Effector memory CD8-positive, alpha-beta T cell (primary cell): ENCODE data around the gene GPC5.

ENCODE experiments used
- ATAC-seq: fragments of 150-1000 bp; cut with Tn5 transposase; replicated peaks from 2 replicates; pipeline ENCODE4 v1.10.0; 2021; ENCODE audit warnings: mild to moderate bottlenecking, moderate library complexity
- DNase-seq, 3 experiments: peaks; one replicate each; pipeline ENCODE4 v3.0.0; 2021
- H3K27ac Mint-ChIP-seq, 2 donors: one replicate each; pipeline ENCODE4 v1.8.0; 2022; ENCODE audit warnings: mild to moderate bottlenecking in 2 of 2, mixed read lengths in 2 of 2, moderate library complexity in 2 of 2
- H3K27me3 Mint-ChIP-seq, 2 donors: one replicate each; pipeline ENCODE4 v1.8.0; 2022; ENCODE audit warnings: mixed read lengths in 2 of 2
- H3K36me3 Mint-ChIP-seq: one replicate; pipeline ENCODE4 v1.8.0; 2022; ENCODE audit warnings: mild to moderate bottlenecking, moderate library complexity, mixed read lengths; ENCODE audit not compliant: insufficient read depth
- H3K4me1 Mint-ChIP-seq, 2 donors: one replicate each; pipeline ENCODE4 v1.8.0; 2022; ENCODE audit warnings: low read depth in 2 of 2, mixed read lengths in 2 of 2
- H3K4me3 Mint-ChIP-seq, 2 donors: one replicate each; pipeline ENCODE4 v1.8.0; 2022; ENCODE audit warnings: mild to moderate bottlenecking in 2 of 2, mixed read lengths in 2 of 2, moderate library complexity in 2 of 2
- H3K9me3 Mint-ChIP-seq, 2 donors: one replicate each; pipeline ENCODE4 v1.8.0; 2022; ENCODE audit warnings: mixed read lengths in 2 of 2

Gene GPC5

GRCh38 chr13:91450913-91451312 is 52.5 kb downstream of the GPC5 start:
- no peaks in the 10 kb centered on the region for H3K9me3 Mint-ChIP-seq
- peaks cover 7% of the 10 kb centered on the region in 2 donors for H3K27me3 Mint-ChIP-seq
- no peak overlapping the region for H3K27ac Mint-ChIP-seq
- H3K4me1 Mint-ChIP-seq, result no peaks in the 10 kb centered on the region
- DNase-seq (no peak), ATAC-seq (no peak)
- H3K4me3 Mint-ChIP-seq, result no peak overlapping the region
- no peaks in the 10 kb centered on the region for H3K36me3 Mint-ChIP-seq

DNA sequence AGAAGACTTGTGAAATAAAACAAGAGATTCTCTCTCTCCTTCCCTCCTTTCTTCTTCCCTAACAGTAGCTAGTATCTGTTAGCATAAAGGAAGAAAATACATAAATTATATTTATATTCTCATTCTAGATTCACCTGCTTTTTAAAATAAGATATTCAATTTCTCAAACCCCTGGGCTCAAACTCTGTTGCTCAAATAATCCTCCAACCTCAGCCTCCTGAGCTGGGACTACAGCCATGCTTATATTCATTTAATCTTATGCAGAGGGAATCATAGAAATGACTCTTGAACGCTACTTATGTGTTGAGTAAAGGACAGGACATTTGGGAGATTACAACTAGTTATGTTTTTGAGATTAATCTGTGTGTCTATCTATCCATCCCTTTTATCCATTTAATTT is 56.2 kb downstream of the GPC5 start:
- Mint-ChIP-seq H3K4me1 (no peaks in the 10 kb centered on the region), H3K27ac (no peak overlapping the region), H3K36me3 (no peaks in the 10 kb centered on the region), H3K9me3 (no peaks in the 10 kb centered on the region), H3K27me3 (peaks cover 7 to 10% of the 10 kb centered on the region in 2 donors), H3K4me3 (no peak overlapping the region)
- no peak for DNase-seq
- ATAC-seq, result no peak

DNA sequence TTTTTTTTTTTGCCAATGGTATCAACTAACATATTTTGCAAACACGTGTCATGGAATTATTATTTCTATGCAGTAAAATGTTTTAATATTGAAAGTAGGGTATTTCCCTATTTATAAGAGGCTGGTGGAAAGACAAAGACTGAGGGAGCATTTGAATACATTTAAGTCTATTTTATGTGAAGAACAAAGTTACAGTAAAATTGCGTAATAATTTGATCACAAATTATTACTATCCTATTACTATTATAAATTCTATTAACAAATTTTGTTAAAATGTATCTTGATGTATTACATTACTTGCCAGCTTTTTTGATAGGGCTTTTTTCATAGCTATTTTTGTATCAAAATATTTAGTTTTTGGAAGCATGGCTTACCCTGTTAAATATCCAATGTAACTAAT is 58.4 kb downstream of the GPC5 start:
- no peaks in the 10 kb centered on the region for H3K36me3 Mint-ChIP-seq
- no peaks in the 10 kb centered on the region for H3K9me3 Mint-ChIP-seq
- ATAC-seq (no peak), DNase-seq (no peak)
- H3K27me3 Mint-ChIP-seq, result peaks cover 7 to 10% of the 10 kb centered on the region in 2 donors
- H3K4me1 Mint-ChIP-seq, result no peaks in the 10 kb centered on the region
- no peak overlapping the region for H3K27ac Mint-ChIP-seq
- H3K4me3 Mint-ChIP-seq, result no peak overlapping the region

DNA sequence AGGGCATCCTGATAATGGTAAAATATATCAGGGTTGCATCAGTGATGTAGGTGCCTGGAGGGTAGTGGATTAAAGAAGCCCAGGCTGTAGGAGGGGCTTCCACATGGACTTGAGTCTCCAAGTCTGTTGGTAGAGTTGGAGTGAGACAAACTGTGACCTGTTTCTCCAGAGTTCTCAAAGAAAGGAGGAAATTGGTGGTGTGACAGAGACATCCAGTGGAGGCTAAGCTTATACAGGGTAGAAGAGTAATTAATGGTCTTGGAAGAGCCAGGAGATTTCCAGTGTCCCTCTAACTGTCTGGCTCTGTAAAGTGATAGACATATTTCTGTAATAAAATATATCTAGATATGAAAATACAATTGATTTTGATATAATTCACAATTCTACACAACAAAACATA is 61.1 kb downstream of the GPC5 start:
- DNase-seq (no peak), ATAC-seq (no peak)
- no peaks in the 10 kb centered on the region for H3K4me1 Mint-ChIP-seq
- no peaks in the 10 kb centered on the region for H3K9me3 Mint-ChIP-seq
- H3K27ac Mint-ChIP-seq, result no peak overlapping the region
- no peak overlapping the region for H3K4me3 Mint-ChIP-seq
- H3K36me3 Mint-ChIP-seq, result no peaks in the 10 kb centered on the region
- peaks cover 7 to 10% of the 10 kb centered on the region in 2 donors for H3K27me3 Mint-ChIP-seq

- no peak for ATAC-seq
- no peaks in the 10 kb centered on the region for H3K9me3 Mint-ChIP-seq
- H3K27me3 Mint-ChIP-seq, result no peaks in the 10 kb centered on the region
- DNase-seq, result no peak
- H3K36me3 Mint-ChIP-seq, result no peaks in the 10 kb centered on the region
- H3K27ac Mint-ChIP-seq, result no peak overlapping the region
- no peaks in the 10 kb centered on the region for H3K4me1 Mint-ChIP-seq
- H3K4me3 Mint-ChIP-seq, result no peak overlapping the region
Measured at GRCh38 chr13:91464336-91464735, 65.9 kb downstream of the GPC5 start.

DNA sequence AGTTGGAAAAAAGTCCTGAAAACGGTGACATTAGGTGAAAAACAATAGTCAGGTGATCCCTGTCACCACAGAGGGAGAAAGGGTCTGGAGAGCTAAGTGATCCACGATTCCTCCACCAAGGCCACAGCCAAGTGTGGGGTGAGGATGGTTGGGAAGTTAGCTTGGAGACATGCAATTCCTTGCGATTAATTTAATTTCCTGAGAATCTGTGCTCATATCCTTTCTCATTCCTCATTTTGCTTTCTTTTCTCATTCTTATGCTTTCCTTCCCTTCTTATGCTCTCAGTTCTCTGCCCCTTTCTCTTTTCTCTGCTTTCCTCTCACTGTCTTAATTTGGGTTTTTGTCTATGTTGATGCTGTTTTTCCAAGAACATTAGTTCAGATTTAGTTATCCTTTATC is 68.8 kb downstream of the GPC5 start:
- Mint-ChIP-seq H3K9me3 (no peaks in the 10 kb centered on the region), H3K36me3 (no peaks in the 10 kb centered on the region), H3K4me1 (no peaks in the 10 kb centered on the region), H3K27me3 (no peaks in the 10 kb centered on the region), H3K27ac (no peak overlapping the region), H3K4me3 (no peak overlapping the region)
- ATAC-seq (no peak), DNase-seq (no peak)

DNA sequence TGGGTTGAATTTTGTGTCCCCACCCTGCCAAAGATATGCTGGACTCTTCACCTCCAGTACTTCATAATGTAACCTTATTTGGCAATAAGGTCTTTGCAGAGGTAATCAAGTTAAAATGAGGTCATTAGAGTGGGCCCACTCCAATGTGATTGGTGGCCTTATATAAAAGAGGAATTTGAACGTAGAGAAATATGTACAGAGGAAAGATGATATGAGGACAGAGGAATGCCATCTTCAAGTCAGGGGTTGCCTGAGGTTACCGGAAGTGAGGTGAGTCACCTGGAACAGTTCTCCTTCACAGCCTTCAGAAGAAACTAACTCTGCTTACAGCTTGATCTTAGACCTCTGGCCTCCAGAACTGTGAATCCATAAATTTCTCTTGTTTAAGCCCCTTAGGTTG is 69.9 kb downstream of the GPC5 start:
- no peak overlapping the region for H3K27ac Mint-ChIP-seq
- H3K4me3 Mint-ChIP-seq, result no peak overlapping the region
- no peaks in the 10 kb centered on the region for H3K4me1 Mint-ChIP-seq
- no peak for ATAC-seq
- H3K36me3 Mint-ChIP-seq, result no peaks in the 10 kb centered on the region
- H3K27me3 Mint-ChIP-seq, result no peaks in the 10 kb centered on the region
- H3K9me3 Mint-ChIP-seq, result no peaks in the 10 kb centered on the region
- DNase-seq, result no peak

- Mint-ChIP-seq H3K4me3 (no peak overlapping the region), H3K36me3 (no peaks in the 10 kb centered on the region), H3K9me3 (no peaks in the 10 kb centered on the region), H3K27ac (no peak overlapping the region), H3K27me3 (no peaks in the 10 kb centered on the region), H3K4me1 (no peaks in the 10 kb centered on the region)
- ATAC-seq (no peak), DNase-seq (no peak)
Measured at GRCh38 chr13:91470084-91470621, 71.7 kb downstream of the GPC5 start.

DNA sequence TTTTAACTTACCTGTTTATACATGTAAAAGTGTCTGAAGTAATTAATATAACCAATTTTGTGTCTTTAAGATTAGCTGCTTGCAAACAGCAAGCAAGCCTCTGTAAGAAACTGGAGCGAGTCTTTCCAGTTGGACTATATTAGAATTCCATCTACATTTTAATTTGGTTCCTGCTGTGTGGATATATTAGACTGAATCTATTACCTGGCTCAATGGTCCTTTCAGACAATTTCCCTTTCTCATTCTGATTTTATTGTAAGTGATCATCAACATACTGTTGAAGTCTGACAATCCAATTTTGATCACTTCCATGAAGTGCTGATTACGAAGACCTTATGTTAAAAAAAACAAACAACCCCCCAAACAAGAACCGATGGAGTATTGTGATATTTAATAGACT is 72.3 kb downstream of the GPC5 start:
- Mint-ChIP-seq H3K36me3 (no peaks in the 10 kb centered on the region), H3K4me3 (no peak overlapping the region), H3K27ac (no peak overlapping the region), H3K27me3 (no peaks in the 10 kb centered on the region), H3K9me3 (no peaks in the 10 kb centered on the region), H3K4me1 (no peaks in the 10 kb centered on the region)
- ATAC-seq (no peak), DNase-seq (no peak)

DNA sequence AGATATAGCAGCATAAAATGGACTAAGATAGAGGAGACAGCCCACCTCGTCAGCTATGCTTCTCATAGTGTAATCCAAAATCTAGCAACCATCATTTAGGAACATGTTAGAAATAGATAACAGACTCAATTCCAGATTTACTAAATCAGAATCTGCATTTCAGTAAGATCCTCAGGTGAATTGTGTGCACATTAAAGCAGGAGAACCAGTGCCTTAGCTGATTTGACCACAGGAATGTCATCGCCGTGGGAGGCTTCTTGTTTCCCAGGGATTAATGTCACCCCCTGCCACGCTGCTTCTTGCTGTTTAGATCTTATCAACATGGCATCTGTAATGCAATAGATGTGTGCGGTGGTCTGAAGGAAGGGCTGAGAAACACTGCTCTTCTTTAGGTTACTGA is 84.0 kb downstream of the GPC5 start:
- Mint-ChIP-seq H3K36me3 (no peaks in the 10 kb centered on the region), H3K9me3 (no peaks in the 10 kb centered on the region), H3K4me3 (no peak overlapping the region), H3K27ac (no peak overlapping the region), H3K27me3 (no peaks in the 10 kb centered on the region), H3K4me1 (no peaks in the 10 kb centered on the region)
- ATAC-seq (no peak), DNase-seq (no peak)

- Mint-ChIP-seq H3K9me3 (peaks cover 0 to 7% of the 10 kb centered on the region in 2 donors), H3K27me3 (no peaks in the 10 kb centered on the region), H3K4me3 (no peak overlapping the region), H3K4me1 (no peaks in the 10 kb centered on the region), H3K27ac (no peak overlapping the region), H3K36me3 (no peaks in the 10 kb centered on the region)
- DNase-seq (no peak), ATAC-seq (no peak)
Measured at GRCh38 chr13:91491980-91492379, 93.6 kb downstream of the GPC5 start.

DNA sequence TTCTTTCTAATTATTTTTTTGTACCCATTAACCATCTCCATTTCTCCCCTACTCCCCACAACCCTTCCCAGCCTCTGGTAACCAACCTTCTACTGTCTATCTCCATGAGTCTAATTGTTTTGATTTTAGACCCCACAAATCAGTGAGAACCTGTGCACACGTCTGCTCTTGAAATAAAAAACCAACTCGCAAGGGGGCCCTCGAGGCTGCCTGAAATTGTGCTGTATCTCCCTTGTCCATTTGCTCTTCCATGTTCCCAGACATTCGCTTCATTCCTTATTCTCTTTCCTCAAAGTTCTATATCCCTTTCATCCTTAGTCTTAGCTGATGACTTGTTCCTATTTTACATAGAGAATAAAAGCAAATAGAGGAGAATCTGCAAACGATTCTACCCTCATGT is 95.0 kb downstream of the GPC5 start:
- Mint-ChIP-seq H3K4me3 (no peak overlapping the region), H3K9me3 (peaks cover 5 to 9% of the 10 kb centered on the region in 2 donors), H3K27me3 (no peaks in the 10 kb centered on the region), H3K36me3 (no peaks in the 10 kb centered on the region), H3K4me1 (no peaks in the 10 kb centered on the region), H3K27ac (no peak overlapping the region)
- no peak for ATAC-seq
- no peak for DNase-seq

- peaks cover 12 to 15% of the 10 kb centered on the region in 2 donors for H3K9me3 Mint-ChIP-seq
- H3K27ac Mint-ChIP-seq, result no peak overlapping the region
- H3K4me1 Mint-ChIP-seq, result no peaks in the 10 kb centered on the region
- no peak for DNase-seq
- H3K36me3 Mint-ChIP-seq, result no peaks in the 10 kb centered on the region
- no peaks in the 10 kb centered on the region for H3K27me3 Mint-ChIP-seq
- H3K4me3 Mint-ChIP-seq, result no peak overlapping the region
- ATAC-seq, result no peak
Measured at GRCh38 chr13:91498298-91498697, 99.9 kb downstream of the GPC5 start.

- no peak for ATAC-seq
- H3K4me3 Mint-ChIP-seq, result no peak overlapping the region
Measured at GRCh38 chr13:91504216-91504615, 105.8 kb downstream of the GPC5 start.

GRCh38 chr13:91506759-91507158 is 108.3 kb downstream of the GPC5 start:
- H3K9me3 Mint-ChIP-seq, result peaks cover 12% of the 10 kb centered on the region in 2 donors
- no peaks in the 10 kb centered on the region for H3K27me3 Mint-ChIP-seq
- ATAC-seq, result no peak
- no peaks in the 10 kb centered on the region for H3K4me1 Mint-ChIP-seq
- H3K4me3 Mint-ChIP-seq, result no peak overlapping the region
- DNase-seq, result no peak
- H3K27ac Mint-ChIP-seq, result no peak overlapping the region
- H3K36me3 Mint-ChIP-seq, result no peaks in the 10 kb centered on the region

More at GRCh38 chr13:91504216-91504615, 105.8 kb downstream of the GPC5 start:
- H3K9me3 Mint-ChIP-seq, result peaks cover 6 to 15% of the 10 kb centered on the region in 2 donors
- DNase-seq, result no peak
- H3K4me1 Mint-ChIP-seq, result no peaks in the 10 kb centered on the region
- no peaks in the 10 kb centered on the region for H3K36me3 Mint-ChIP-seq
- H3K27me3 Mint-ChIP-seq, result no peaks in the 10 kb centered on the region
- H3K27ac Mint-ChIP-seq, result no peak overlapping the region
